Aorta (tissue), 5 donors: ENCODE measurements around the gene DNER. TPM values are rescaled to one million over a fixed set of nuclear protein-coding genes. Genes with fewer than 3 reads are reported as not detected.
A peak's percentile ranks its signal among the peaks of the same experiment; 100 is the strongest.
"Not testable (repeated sequence)": the region's sequence is repeated elsewhere in the genome, so short reads cannot be mapped to it uniquely, and the experiment has no call there.

Experiments
- ATAC-seq: fragments of 200-7000 bp; cut with Tn5 transposase; one replicate; pipeline ENCODE4 v1.9.1; 2022; ENCODE audit warnings: moderate library complexity; ENCODE audit not compliant: low FRiP score
- DNase-seq, 2 donors: peaks; one replicate each; pipeline ENCODE4 v3.0.0-alpha.2; 2020
- H3K27ac ChIP-seq, 2 donors: one replicate each; pipeline ENCODE4 v1.5.1; 2013; ENCODE audit warnings: low read length in 2 of 2, mild to moderate bottlenecking in 2 of 2, moderate library complexity in 2 of 2, control low read depth in 1 of 2, inconsistent platforms in 1 of 2, low read depth in 1 of 2
- H3K27me3 ChIP-seq, 2 donors: one replicate each; pipeline ENCODE4 v1.6.1; 2013; ENCODE audit warnings: control low read depth in 1 of 2, low read length in 1 of 2, mild to moderate bottlenecking in 1 of 2, moderate library complexity in 1 of 2; ENCODE audit not compliant: insufficient read depth in 2 of 2, control insufficient read depth in 1 of 2
- H3K36me3 ChIP-seq, 2 donors: one replicate each; pipeline ENCODE4 v1.6.1; 2013; ENCODE audit warnings: control low read depth in 1 of 2, low read length in 1 of 2, mild to moderate bottlenecking in 1 of 2; ENCODE audit not compliant: insufficient read depth in 2 of 2, control insufficient read depth in 1 of 2
- H3K4me1 ChIP-seq, 2 donors: one replicate each; pipeline ENCODE4 v1.6.1; 2013; ENCODE audit warnings: low read length in 2 of 2, control low read depth in 1 of 2, mild to moderate bottlenecking in 1 of 2, moderate library complexity in 1 of 2; ENCODE audit not compliant: insufficient read depth in 2 of 2, control insufficient read depth in 1 of 2
- H3K4me3 ChIP-seq, 2 donors: one replicate each; pipeline ENCODE4 v1.5.1; 2013; ENCODE audit warnings: low read length in 2 of 2, control low read depth in 1 of 2, mild to moderate bottlenecking in 1 of 2
- H3K9me3 ChIP-seq: one replicate; pipeline ENCODE4 v1.6.1; 2013; ENCODE audit warnings: mild to moderate bottlenecking, low read length; ENCODE audit not compliant: control insufficient read depth
- WGBS, 2 donors: extraction: QIAGEN DNeasy Blood & Tissue Kit; methylation state at CpG; one replicate each; pipeline ENCODE4 v1.1.7; 2013; 5-methylcytosine and 5-hydroxymethylcytosine counted together
- intact Hi-C, 2 donors: fragments of 100-400 bp; cut with DNase I; formaldehyde crosslinking; loops; one replicate each; pipeline versions ENCODE4 v1.14.2 to v1.15.0; 2022
- polyA plus RNA-seq, 2 donors: library from polyadenylated mRNA; stranded (reverse); fragments of 200-250 nt; gene quantifications; one replicate each; pipeline ENCODE4 v1.2.3, GENCODE V29; 2013
- total RNA-seq, 2 donors: library from RNA; stranded (reverse); fragmentation: NEBNext Ultra II Directional; extraction: Animal tissue kit (Norgen Biotek cat#: 25700); gene quantifications; one replicate each; pipeline ENCODE4 v1.2.1, GENCODE V29; 2021
- donor health status: healthy with polysubstance abuse.
- donor health status: Bipolar disorder and iron deficiency.
- donor health status: DM: no; HTN: no; CAD: no.
- donor health status: DM: no; HTN: no; CAD: no.
- donor health status: DM: yes; HTN: yes; CAD: no.

The DNER gene
- total and polyA plus RNA-seq, 4 donors, result 0.45 to 2.5 (median 1.1) TPM

DNA sequence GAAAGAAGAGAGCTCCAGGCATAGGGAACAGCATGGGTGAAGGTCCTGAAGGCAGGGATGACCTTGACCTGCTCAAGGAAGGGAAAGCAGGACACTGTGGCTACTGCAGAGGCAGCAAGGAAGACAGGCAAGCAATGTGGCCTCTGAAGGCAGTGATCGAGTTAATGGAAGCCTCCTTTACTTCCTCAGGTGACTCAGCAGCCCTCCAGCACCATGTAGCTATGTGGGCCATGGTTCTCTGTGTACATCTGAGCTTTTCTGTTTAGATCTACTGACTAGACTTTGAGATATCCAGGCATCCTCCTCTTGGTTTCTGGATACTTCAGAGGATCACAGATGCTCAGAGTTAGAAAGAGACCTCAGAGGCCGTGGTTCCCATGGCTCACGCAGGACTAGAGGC lies 336.0 kb downstream of the DNER start:
- H3K4me1 ChIP-seq, result no peaks in the 10 kb centered on the region
- ATAC-seq (no peak), DNase-seq (no peak)
- no peak overlapping the region for H3K27ac ChIP-seq
- intact Hi-C loops, result no loop called here
- no peaks in the 10 kb centered on the region for H3K27me3 ChIP-seq
- H3K36me3 ChIP-seq, result peaks cover 0 to 3% of the 10 kb centered on the region in 2 donors
- no peak overlapping the region for H3K4me3 ChIP-seq
- no peaks in the 10 kb centered on the region for H3K9me3 ChIP-seq
- 94 to 96% methylated on average over 3 of the region's 3 CpGs for WGBS, 2 donors

- Histone ChIP-seq H3K36me3 (peaks cover 0 to 3% of the 10 kb centered on the region in 2 donors), H3K4me3 (no peak overlapping the region), H3K27me3 (no peaks in the 10 kb centered on the region), H3K9me3 (no peaks in the 10 kb centered on the region), H3K4me1 (no peaks in the 10 kb centered on the region), H3K27ac (no peak overlapping the region)
- 88% methylated on average over 1 of the region's 1 CpG for WGBS, 2 donors
- intact Hi-C loops, result no loop called here
- DNase-seq (no peak), ATAC-seq (no peak)
Observed at GRCh38 chr2:229376866-229377265, 337.5 kb downstream of the DNER start.

DNA sequence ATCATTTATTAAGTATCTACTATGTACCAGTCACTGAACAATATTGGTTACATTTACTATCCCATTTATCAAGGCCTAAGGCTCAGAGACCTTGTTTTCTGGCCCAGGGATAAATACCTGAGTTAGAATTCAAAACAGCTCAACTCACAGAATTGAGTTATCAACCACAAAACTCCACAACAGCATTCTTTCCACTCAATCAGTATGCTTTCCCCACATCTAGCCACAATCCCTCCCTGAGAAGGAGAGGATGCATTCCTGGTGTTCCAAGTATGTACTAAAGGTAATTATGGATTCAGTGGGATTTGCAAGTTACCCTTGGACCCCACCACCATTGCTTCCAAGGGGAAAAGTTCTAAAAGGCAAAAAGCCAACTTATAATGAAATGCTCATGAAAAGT lies 339.1 kb downstream of the DNER start:
- Histone ChIP-seq H3K4me1 (peaks cover 0 to 5% of the 10 kb centered on the region in 2 donors), H3K27me3 (no peaks in the 10 kb centered on the region), H3K9me3 (no peaks in the 10 kb centered on the region), H3K27ac (no peak overlapping the region), H3K4me3 (no peak overlapping the region), H3K36me3 (peaks cover 0 to 2% of the 10 kb centered on the region in 2 donors)
- DNase-seq (no peak), ATAC-seq (no peak)
- intact Hi-C loops, result no loop called here

DNA sequence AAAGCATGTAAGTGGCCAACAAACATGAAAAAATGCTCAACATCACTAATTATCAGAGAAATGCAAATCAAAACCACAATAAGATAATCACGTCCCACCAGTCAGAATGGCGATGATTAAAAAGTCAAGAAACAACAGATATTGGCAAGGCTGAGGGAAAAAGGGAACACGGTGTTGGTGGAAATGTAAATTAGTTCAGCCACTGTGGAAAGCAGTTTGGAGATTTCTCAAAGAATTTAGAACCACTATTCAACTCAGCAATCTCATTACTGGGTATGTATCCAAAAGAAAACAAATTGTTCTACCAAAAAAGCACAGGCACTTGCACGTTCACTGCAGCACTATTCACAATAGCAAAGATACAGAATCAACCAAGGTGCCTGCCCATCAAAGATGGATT lies 341.0 kb downstream of the DNER start:
- H3K4me1 ChIP-seq, intact Hi-C loops, ATAC-seq, H3K9me3 ChIP-seq, H3K36me3 ChIP-seq, H3K27me3 ChIP-seq, H3K27ac ChIP-seq, H3K4me3 ChIP-seq, DNase-seq: not testable (repeated sequence)
- WGBS, 2 donors, result 61 to 80% methylated on average over 4 of the region's 4 CpGs

DNA sequence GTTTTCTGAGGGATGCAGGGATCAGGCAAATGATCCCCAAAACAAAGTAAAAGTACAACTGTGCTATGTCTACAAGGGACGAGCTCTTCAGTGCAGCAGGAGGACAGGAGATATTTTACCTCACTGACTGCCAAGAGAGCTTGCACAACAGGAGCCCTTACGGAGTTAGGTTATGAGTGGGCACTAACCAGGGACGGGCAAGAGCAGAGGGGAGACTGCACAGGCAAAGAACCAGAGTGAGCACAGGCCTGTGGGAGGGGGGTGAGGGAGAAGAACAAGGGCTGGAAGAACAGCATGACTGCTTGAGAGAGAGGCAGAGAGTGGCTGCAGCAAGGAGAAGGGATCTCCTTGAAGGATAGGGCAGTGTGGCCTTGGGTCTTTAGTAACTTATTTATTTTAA lies 342.1 kb downstream of the DNER start:
- ATAC-seq (peak; percentile 33), DNase-seq (no peak)
- intact Hi-C loops, result no loop called here
- no peaks in the 10 kb centered on the region for H3K9me3 ChIP-seq
- WGBS, 2 donors, result 67 to 79% methylated on average over 3 of the region's 3 CpGs
- no peak overlapping the region for H3K4me3 ChIP-seq
- H3K27ac ChIP-seq, result no peak overlapping the region
- H3K36me3 ChIP-seq, result no peaks in the 10 kb centered on the region
- peaks cover 0 to 7% of the 10 kb centered on the region in 2 donors for H3K4me1 ChIP-seq
- H3K27me3 ChIP-seq, result no peaks in the 10 kb centered on the region

DNA sequence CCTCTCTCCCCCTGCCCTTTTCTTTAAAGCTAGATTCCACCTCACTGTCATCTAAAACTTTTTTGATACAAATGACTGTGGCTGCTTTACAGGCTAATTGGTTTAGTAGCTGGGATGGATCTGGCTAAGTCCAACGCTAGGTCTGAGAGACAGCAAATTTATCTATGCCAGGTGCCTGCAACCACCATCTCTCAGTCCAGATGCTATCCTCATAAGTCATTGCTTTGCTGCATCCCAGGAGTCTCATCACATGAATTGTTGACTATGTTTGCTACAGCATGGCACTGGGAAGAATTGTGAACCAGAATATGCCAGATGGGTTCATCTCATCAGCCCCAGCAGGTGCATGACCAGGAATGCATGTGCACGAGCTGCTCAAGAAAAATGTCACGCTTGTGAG lies 343.3 kb downstream of the DNER start:
- ATAC-seq (no peak), DNase-seq (no peak)
- peak overlapping the region in 1 of 2 donors; percentile 50 for H3K27ac ChIP-seq
- H3K9me3 ChIP-seq, result no peaks in the 10 kb centered on the region
- no peaks in the 10 kb centered on the region for H3K27me3 ChIP-seq
- peaks cover 0 to 7% of the 10 kb centered on the region in 2 donors for H3K4me1 ChIP-seq
- H3K4me3 ChIP-seq, result no peak overlapping the region
- intact Hi-C loops, result no loop called here
- WGBS, 2 donors, result 92 to 93% methylated on average over 3 of the region's 3 CpGs
- H3K36me3 ChIP-seq, result no peaks in the 10 kb centered on the region

GRCh38 chr2:229370509-229370908 lies 343.8 kb downstream of the DNER start:
- WGBS, 2 donors, result 24 to 25% methylated on average over 3 of the region's 3 CpGs
- H3K36me3 ChIP-seq, result no peaks in the 10 kb centered on the region
- peak overlapping the region in 1 of 2 donors; percentile 44 for H3K27ac ChIP-seq
- DNase-seq (no peak), ATAC-seq (peak; percentile 62)
- H3K4me1 ChIP-seq, result peaks cover 0 to 7% of the 10 kb centered on the region in 2 donors
- intact Hi-C loops, result no loop called here
- H3K27me3 ChIP-seq, result no peaks in the 10 kb centered on the region
- no peak overlapping the region for H3K4me3 ChIP-seq
- H3K9me3 ChIP-seq, result no peaks in the 10 kb centered on the region

DNA sequence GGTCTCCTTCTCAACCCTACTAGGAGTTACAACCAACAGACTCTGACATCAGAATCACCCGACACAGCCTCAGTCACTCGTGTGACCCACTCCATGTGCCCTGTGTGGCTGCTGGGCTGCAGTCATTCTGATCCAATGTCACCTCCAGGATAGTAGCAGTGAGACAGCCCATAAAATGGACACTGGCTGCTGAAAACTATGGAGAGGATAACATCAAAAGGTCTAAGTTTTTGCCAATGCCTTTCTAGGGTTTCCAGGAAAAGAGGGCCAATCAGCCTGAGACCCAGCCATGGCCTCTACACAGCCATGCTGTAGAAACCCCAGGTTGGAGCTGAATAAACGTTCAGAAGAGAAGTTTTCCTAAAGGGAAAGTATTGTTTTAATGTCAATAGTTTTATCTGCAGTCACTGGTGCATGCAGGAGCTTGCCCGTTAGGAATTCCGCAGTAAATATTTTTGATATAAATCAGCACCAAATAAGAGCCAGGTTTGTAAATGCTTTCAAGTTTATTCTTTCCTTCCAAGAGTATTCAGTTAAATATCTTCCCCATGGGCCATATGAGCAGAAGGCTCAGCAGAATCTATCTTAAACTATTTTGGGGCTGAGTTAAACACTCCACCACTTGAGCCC lies 351.1 kb downstream of the DNER start:
- Histone ChIP-seq H3K9me3 (no peaks in the 10 kb centered on the region), H3K27ac (no peak overlapping the region), H3K36me3 (no peaks in the 10 kb centered on the region), H3K27me3 (no peaks in the 10 kb centered on the region), H3K4me1 (no peaks in the 10 kb centered on the region), H3K4me3 (no peak overlapping the region)
- DNase-seq, result no peak
- no peak for ATAC-seq
- 47 to 57% methylated on average over 5 of the region's 5 CpGs for WGBS, 2 donors
- intact Hi-C loops, result no loop called here

DNA sequence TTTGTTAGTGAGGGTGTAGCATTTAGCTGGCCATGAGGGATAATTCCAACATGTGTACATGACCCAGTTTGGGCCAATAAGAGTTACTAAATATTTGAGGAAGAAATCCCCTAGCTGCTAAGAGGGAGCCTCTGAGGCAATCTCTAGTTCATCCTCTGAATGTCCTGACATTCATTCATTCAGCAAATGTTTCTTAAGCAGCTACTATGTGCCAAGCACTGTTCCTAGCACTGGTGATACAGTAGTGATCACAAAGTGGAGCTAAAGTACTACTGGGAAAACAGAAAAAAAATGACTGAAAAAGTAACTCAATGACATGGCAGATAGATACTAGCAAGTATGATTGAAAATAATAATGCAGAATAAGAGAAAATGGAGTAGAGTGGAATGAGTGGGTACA lies 363.5 kb downstream of the DNER start:
- intact Hi-C loops, result no loop called here
- H3K4me3 ChIP-seq, result no peak overlapping the region
- no peaks in the 10 kb centered on the region for H3K9me3 ChIP-seq
- ATAC-seq (no peak), DNase-seq (no peak)
- no peak overlapping the region for H3K27ac ChIP-seq
- H3K27me3 ChIP-seq, result no peaks in the 10 kb centered on the region
- H3K36me3 ChIP-seq, result peaks cover 1 to 3% of the 10 kb centered on the region in 2 donors
- peaks cover 0 to 4% of the 10 kb centered on the region in 2 donors for H3K4me1 ChIP-seq
